RWPE2 (cell line): ENCODE results near the gene SERAC1.

ENCODE experiments used
- ATAC-seq: fragments of 200-7000 bp; cut with Tn5 transposase; 3 replicates; pipeline ENCODE4 v1.9.1; 2021; ENCODE audit warnings: low read depth
- DNase-seq: peaks from one replicate; pipeline ENCODE4 v3.0.0-alpha.2; 2020; ENCODE audit warnings: low spot score
- H3K27ac ChIP-seq: fragments of 450-650 bp; 2 replicates; pipeline ENCODE4 v1.5.1; 2017; ENCODE audit warnings: mild to moderate bottlenecking; ENCODE audit not compliant: poor library complexity, severe bottlenecking
- H3K27me3 ChIP-seq: fragments of 250-450 bp; sonication (Bioruptor Pico); 2 replicates; pipeline ENCODE4 v1.5.1; 2021; ENCODE audit warnings: mild to moderate bottlenecking, moderate library complexity; ENCODE audit not compliant: insufficient read depth, poor library complexity, severe bottlenecking
- H3K36me3 ChIP-seq: fragments of 250-450 bp; sonication (Bioruptor Pico); 2 replicates; pipeline ENCODE4 v1.5.1; 2020; ENCODE audit warnings: low read depth, mild to moderate bottlenecking, moderate library complexity
- H3K4me1 ChIP-seq: fragments of 250-450 bp; sonication (Bioruptor Pico); 2 replicates; pipeline ENCODE4 v1.5.1; 2021; ENCODE audit warnings: mild to moderate bottlenecking, moderate library complexity; ENCODE audit not compliant: insufficient read depth, poor library complexity, severe bottlenecking
- H3K4me3 ChIP-seq: fragments of 250-450 bp; sonication (Bioruptor Pico); 2 replicates; pipeline ENCODE4 v1.5.1; 2021; ENCODE audit warnings: mild to moderate bottlenecking, moderate library complexity; ENCODE audit not compliant: severe bottlenecking
- H3K9me3 ChIP-seq: fragments of 250-450 bp; sonication (Bioruptor Pico); 2 replicates; pipeline ENCODE4 v1.5.1; 2021; ENCODE audit warnings: mild to moderate bottlenecking, moderate library complexity; ENCODE audit not compliant: severe bottlenecking
- CTCF ChIP-seq: fragments of 450-650 bp; IDR thresholded peaks from one replicate; pipeline ENCODE4 v1.5.1; 2017; ENCODE audit warnings: mild to moderate bottlenecking, moderate library complexity; ENCODE audit not compliant: poor library complexity, severe bottlenecking

Gene SERAC1

DNA sequence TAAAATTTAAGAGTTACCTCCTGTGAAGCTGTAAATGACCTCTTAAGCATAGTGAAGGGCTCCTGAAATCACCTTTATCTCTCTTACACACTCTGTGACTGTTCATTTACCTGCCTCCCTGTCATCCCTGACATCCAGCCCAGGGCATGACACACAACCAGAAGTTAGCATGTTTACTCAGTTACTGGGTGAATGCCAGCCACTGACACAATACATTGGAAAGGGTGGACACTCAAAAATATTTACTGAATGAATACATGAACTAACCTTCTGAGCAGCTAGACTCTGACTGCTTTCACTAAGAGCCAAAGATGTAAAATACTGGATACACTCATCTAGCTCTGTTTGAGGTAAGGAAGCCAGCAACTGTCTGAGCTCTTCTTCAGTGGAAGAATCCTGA lies 25.3 kb downstream of the SERAC1 start:
- DNase-seq (peak; percentile 68), ATAC-seq (peak; percentile 98)
- H3K4me3 ChIP-seq: no peak overlapping the region
- TF ChIP-seq CTCF: no peak
- no peaks in the 10 kb centered on the region for H3K9me3 ChIP-seq
- no peak overlapping the region for H3K27ac ChIP-seq
- H3K27me3 ChIP-seq: no peaks in the 10 kb centered on the region
- no peaks in the 10 kb centered on the region for H3K4me1 ChIP-seq
- H3K36me3 ChIP-seq: no peaks in the 10 kb centered on the region

DNA sequence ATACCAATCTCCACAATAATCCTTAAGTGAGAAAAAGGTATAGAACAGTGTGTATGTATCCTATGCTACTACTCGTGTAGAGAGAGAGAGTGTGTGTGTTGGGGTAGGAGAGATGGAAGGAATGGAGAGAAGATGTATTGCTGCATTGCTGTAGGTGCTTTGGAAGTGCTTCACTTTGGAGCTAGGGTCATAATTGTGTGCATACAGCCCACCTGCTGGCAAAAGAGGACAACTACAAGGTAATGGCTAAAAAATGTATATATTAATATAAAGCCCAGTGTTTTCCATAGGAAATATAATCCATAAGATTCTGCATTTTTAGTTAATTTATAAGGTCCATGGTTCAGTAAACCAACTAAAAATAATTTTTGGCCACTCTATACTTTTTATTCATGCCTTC lies 36.1 kb downstream of the SERAC1 start:
- Histone ChIP-seq H3K36me3 (no peaks in the 10 kb centered on the region), H3K27ac (no peak overlapping the region), H3K4me1 (no peaks in the 10 kb centered on the region), H3K9me3 (no peaks in the 10 kb centered on the region), H3K4me3 (no peak overlapping the region), H3K27me3 (no peaks in the 10 kb centered on the region)
- ATAC-seq (peak; percentile 79), DNase-seq (no peak)
- TF ChIP-seq CTCF: peak; percentile 76

- Histone ChIP-seq H3K4me3 (no peak overlapping the region), H3K9me3 (no peaks in the 10 kb centered on the region), H3K27ac (no peak overlapping the region), H3K4me1 (peaks cover 20% of the 10 kb centered on the region), H3K36me3 (no peaks in the 10 kb centered on the region), H3K27me3 (no peaks in the 10 kb centered on the region)
- no peak for TF ChIP-seq CTCF
- DNase-seq (no peak), ATAC-seq (no peak)
Measured at GRCh38 chr6:158125271-158125670, 42.8 kb downstream of the SERAC1 start.

- Histone ChIP-seq H3K4me1 (peaks cover 20% of the 10 kb centered on the region), H3K36me3 (no peaks in the 10 kb centered on the region), H3K27me3 (no peaks in the 10 kb centered on the region), H3K9me3 (no peaks in the 10 kb centered on the region), H3K27ac (no peak overlapping the region), H3K4me3 (no peak overlapping the region)
- TF ChIP-seq CTCF: no peak
- DNase-seq: no peak
- ATAC-seq: no peak
Measured at GRCh38 chr6:158124288-158124687, 43.8 kb downstream of the SERAC1 start.

DNA sequence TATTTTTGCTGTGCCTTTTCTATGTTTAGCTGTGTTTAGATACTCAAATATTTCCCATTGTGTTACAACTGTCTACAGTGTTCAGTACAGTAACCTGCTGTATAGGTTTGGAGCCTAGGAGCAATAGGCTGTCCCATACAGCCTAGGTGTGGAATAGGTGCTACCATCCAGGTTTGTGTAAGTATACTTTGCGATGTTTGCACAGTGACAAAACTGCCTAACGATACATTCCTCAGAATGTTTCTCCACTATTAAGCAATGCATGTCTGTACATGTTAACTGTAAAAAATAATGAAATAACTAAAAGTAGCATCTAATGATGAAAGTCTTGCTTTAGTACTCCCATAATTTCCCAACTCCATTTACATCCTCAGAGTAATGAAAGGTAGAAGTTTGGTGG lies 46.0 kb downstream of the SERAC1 start:
- Histone ChIP-seq H3K36me3 (no peaks in the 10 kb centered on the region), H3K4me3 (no peak overlapping the region), H3K27ac (peak overlapping the region; percentile 18), H3K27me3 (no peaks in the 10 kb centered on the region), H3K9me3 (no peaks in the 10 kb centered on the region), H3K4me1 (peaks cover 20% of the 10 kb centered on the region)
- ATAC-seq (peak; percentile 100), DNase-seq (no peak)
- no peak for TF ChIP-seq CTCF
